WTC11 (cell line): ENCODE data around the gene CFAP58.

ENCODE experiments used
- SP1 ChIP-seq: sonication (generic); formaldehyde crosslinking; conservative IDR thresholded peaks from 2 replicates; pipeline ENCODE4 v1.8.1; 2022; ENCODE audit warnings: missing genetic modification reagents
- TF ChIP-seq, protein P1 (sequence below): fragments of 200-600 bp; IDR thresholded peaks from 2 replicates; pipeline ENCODE4 v1.8.0; 2022; ENCODE audit warnings: antibody characterized with exemption

DNA sequence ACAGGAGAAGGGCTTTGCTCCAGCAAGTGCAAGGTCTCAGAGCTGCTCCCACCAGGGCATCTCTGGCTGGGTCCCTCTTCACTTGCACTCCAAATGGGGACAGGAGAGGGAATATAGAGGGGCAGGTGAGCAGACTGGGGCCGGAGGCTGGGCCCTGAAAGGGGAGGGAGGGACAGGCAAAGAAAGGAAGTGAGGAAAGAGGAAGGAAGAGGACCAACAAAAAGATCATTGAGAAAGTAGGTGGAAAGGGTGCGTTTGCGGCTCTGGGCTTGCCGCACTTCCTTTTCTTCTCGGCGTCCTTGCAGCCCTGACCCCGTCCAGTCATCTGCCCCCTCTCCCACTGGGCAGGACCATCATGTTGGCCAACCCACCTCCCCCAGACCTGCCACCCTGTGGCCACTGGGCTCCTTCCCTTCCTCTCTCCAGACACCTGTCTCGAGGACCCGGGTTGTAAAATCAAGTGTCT, 29.4 kb upstream of the CFAP58 start:
- TF ChIP-seq, protein P1, sequence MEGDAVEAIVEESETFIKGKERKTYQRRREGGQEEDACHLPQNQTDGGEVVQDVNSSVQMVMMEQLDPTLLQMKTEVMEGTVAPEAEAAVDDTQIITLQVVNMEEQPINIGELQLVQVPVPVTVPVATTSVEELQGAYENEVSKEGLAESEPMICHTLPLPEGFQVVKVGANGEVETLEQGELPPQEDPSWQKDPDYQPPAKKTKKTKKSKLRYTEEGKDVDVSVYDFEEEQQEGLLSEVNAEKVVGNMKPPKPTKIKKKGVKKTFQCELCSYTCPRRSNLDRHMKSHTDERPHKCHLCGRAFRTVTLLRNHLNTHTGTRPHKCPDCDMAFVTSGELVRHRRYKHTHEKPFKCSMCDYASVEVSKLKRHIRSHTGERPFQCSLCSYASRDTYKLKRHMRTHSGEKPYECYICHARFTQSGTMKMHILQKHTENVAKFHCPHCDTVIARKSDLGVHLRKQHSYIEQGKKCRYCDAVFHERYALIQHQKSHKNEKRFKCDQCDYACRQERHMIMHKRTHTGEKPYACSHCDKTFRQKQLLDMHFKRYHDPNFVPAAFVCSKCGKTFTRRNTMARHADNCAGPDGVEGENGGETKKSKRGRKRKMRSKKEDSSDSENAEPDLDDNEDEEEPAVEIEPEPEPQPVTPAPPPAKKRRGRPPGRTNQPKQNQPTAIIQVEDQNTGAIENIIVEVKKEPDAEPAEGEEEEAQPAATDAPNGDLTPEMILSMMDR, result no peak
- no peak for TF ChIP-seq SP1 (CRISPR knock-in tag)
